ENCODE data around the gene ICA1.
A peak's percentile ranks its signal among the peaks of the same experiment; 100 is the strongest.

Gene ICA1

DNA sequence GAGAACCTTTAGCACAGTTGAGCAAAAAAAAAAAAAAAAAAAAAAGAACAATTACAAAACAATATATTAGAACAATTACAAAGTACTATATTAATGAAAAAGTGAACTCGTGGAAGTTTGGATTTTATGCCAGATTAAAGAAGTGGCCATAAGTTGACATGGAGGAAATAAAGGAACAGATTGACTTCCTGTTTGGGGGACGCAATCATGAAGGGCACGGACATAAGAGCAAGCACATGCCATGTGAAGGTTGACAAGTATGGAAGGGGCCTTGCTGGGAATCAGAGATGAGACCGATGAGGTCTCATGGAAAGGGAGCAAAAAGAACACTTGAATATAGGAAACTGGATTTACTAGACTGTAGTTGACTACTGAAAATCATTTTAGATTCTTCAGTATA lies 61.7 kb downstream of the ICA1 start:
- DNase-seq (ENCODE audit: low spot score) = no peak

DNA sequence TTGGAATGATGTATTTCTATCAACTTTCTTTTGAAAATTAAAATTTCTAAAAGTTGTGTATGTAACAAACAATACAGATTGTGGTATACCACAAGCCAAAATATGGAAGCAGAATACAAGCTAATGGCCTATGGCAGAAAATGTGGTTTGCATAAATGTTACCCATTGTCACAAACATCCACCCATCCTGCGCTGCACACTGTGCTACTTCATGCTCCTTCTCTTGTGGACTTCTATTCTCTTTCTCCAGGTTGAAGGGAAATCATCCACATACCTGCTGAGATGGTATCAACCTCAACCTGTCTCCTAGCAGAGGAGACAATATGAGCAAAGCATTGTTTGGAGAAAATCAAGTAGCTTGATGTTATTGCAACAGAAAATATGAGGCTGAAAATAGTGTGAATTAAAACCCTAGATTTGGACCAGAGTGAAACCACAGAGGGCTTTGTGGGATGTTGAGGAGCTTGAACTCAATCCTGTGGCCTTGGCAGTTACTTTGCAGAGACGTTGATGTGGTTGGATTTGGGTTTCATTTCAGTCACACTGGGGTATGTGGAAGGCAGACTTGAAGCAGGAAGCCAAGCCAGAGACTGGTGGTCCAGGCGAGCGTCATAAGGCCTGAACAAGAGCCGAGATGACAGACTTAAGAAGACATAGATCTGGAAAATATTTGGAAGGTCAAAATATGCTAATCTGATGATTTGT lies 63.8 kb downstream of the ICA1 start:
- no peak for DNase-seq (ENCODE audit: low spot score)

DNA sequence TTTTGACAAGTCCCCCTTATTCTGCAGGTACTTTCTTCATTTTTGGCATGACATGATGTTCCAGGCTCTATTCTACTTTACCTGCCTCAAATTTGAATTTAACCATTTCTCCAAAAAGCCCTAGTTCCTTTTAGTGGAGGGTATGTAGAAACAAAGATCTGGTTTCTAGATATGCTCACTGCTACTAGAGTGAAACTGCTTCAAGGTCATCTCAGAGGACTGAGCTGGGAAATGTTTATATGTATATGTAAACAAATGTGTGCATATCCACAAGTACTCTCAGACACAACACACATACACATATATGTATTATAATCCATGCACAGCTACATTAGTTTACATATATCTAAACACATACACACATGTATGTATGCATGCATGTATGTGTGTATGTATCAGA lies 69.1 kb downstream of the ICA1 start:
- no peak for DNase-seq (ENCODE audit: low spot score)

DNA sequence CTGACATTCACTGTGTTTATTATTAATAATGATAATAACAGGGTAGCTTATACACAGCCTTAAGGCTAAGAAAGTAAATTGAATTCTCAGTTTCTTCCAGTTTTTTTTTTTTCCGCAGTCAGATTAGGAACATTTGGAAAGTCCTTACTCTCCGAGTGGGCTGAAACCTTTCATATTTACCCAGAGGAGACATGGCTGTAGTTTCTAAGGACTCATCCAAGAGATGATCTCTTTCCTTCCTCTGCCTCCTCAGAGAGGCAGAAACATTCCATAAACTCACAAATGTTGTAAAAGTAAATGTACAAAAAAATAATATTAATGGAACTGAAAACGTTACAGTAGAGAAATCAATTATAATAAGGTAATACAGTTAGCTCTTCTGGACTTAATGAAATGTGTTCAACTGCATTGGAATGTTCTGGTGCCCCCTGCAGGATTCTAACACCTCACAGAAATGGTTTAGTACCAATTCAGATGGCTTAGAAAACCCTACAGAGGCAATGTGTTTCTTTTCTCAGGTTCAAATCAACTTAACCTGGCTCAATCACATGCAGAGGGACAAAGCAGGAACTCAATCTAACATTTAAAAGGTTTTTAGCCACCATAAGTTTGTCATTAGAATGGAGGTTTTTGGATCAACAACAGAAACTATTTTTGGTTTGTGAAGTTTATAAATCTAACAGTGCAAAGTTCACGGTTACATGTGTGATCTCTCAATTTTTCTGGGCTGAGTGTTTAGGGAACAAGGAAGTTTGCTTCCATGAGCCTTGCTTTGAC lies 71.7 kb downstream of the ICA1 start:
- DNase-seq (ENCODE audit: low spot score) = peak; percentile 66

DNA sequence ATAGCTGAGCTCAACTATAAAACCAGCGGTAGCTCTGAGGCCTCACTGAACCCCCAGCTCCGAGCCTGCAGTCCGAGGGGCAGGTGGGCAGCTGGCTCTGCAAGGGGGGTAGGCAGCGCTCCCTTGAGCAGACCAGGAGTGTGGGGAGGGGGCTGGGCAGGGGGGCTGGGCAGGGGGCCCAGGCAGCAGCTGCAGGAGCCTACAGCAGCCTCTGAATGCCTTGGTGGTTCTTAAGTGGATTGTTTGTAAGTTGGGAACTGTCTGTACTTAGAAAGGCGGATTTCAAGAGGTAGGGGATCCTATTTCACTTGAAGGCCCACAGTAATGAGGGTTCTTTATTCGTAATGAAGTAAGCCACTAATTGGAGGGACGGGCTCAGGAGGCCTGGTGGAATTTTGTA lies 72.3 kb downstream of the ICA1 start:
- DNase-seq (ENCODE audit: low spot score) = no peak

DNA sequence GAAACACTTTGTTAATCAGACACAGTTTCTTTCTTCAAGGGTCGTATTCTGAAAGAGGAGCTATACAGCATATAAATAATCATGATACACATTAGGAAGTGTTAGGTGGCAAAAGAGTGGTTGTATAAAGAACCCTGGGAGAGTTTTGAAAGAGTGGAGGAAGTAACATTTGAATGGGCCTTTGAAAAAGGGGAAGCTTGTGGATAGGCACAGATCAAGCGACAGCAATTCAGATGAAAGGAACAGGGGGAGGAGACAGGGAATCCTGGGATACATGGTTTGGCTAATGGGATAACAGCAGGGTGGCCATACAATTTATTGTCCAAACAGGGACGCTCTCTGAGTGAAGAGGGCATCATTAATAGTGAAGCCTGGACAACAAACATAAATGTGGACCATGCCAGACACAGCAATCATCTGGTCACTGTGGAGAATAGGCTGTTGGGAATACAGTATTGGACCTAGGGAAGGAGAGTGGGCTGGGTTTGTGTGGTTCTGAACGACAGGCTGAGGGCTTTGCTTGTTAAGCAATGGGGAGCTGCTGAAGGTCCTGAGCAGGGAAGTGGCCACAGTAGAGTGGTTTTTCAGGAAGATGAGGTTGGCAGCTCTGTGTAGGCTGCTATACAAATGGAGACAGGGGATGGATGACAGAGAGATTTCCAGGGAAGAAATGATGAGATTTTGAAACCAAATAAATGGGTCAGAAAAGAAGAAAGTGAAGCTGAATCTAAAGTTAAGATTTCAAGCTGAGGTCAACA lies 75.9 kb downstream of the ICA1 start:
- DNase-seq (ENCODE audit: low spot score) = no peak

DNA sequence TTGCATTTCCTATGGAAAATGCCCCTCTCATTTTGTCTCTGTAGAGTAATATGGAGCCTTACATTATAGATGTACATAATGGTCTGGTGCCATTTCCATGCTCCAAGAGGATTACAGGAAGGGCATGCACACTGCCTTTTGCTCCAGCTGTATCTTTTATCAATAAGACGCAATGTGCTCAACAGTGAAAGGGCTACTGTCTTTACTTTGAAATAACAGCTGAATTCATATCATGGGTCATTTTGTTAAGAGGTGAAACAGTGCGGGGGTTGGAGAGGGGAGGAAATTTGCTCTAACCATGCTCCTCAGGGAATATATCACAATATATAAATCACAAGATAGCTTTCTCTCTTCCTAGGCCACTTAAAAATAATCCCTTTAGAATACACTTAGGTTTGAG lies 77.7 kb downstream of the ICA1 start:
- no peak for DNase-seq (ENCODE audit: low spot score)

DNA sequence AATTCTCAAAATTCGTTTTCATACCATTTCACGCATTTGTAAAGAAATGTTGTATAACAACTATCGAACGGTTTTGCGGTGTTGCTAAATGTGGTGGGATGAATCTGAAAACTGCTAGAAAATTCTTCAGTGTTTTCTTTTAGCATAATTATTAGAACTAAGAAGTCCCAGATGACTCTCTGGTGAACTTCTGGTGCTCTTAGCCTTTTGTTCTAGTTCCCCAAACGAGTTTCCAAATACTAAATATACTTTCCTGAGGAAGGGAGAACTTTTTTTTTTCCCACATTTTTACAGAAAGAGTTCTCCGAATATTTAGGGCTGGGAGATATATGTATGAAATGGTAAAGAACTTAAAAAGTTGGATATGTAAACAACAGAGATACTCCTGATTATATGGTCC lies 82.5 kb downstream of the ICA1 start:
- DNase-seq (ENCODE audit: low spot score) = no peak

DNA sequence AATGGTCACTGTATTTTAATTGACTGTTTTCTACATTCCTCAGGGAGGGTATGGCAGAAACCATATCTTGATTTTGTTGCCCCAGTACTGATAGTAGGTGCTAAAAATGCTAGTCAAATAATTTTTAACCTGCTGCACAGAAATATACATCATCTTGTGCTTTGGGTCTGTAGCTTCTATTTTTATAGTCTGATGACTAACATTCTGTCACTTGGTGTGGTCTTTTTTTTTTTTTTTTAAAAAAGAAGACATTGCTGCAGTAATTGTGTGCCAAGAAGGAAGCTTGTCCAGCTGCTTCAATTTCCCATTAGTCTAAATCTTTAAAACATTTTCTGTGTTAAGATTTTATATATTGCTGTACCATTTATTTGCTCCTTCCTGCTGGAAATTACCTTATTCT lies 83.6 kb downstream of the ICA1 start:
- peak; percentile 30 for DNase-seq (ENCODE audit: low spot score)

DNA sequence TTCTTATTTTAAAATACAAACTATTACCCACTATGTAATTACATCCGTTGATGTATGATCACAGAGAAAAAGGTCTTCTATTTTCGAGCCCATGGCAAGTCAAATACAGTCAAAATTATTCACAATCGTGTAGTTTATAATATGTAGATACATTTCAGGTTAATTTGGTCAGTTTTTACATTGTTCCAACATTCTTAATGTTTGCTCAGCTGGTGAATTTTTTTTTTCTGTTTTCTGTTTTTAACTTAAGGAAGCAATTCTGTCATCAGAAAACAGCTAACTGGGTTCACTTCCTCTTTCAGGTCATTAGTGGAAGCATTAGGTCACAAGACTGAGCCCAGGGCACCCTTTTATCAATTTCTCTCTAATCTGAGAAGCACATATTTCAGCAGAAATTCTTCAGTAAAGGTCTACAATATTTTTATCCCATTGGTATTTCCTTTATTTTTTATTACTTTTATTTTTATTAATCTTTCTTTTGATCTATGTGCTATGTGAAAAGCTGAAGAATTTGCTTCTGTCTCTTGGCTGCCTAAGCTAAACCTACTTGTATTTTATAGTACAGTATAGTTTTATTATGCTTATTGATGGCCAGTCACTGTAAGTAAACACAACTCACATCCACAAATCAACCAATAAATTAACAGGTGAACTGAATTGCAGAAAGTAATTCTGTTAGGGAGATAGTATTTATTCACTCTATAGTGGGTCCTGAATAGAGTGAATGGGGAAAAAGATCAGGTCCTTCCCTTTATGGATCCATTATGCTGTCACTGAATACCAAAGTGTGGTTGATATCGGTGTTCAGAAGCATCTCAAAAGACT lies 84.6 kb downstream of the ICA1 start:
- DNase-seq (ENCODE audit: low spot score) = no peak

DNA sequence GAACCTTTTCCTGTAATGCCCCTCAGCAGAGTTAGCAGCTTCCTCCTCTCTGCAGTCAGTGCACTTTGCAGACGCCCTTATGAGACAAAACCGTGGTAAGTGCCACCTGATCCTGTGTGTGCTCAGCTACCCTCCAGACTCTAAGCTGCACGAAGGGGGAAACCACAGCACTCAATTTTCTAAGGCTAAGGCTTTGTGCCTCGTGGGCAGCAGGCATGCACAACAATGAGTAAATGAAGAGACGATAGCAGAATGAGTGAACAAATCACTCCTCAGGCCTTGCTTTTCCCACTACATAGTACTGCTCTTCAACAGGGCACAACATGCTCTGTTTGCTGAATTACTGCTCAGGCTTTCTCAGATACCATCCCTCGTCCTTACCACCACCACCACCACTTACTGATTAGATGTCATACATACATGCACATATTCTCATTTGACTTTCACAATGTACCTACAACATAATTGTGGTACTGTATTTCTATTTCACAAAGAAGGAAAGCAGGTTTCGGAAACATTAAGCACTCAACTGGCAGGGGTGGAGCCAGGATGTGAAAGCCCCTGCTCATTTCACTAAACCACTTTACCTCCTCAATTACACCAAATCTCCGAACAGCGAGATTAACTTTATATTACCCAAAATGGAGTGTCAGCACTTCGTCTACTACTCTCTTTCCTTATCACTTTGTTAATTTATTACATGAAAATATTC lies 85.4 kb downstream of the ICA1 start:
- peak; percentile 45 for DNase-seq (ENCODE audit: low spot score)

DNA sequence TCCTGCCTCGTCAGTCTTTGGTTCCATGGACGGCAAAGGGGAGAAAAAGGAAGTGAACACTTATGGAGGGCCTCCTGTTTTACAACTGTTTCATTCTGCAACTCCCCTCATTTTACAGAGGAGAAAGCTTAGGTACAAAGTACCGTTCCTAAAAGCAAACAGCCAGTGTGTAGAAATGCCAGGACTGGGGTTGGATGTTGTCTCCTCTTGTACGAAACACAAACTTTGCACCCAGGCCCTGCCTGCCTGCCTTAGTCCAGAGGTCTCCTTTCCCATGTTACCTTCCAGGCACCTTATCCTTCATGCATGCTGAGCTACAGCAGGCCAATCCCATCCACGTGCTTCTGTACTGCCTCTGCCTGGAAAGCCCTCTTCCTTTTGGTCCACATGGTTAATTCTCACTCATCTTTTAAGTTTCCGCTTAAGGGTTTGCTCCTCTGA lies 86.0 kb downstream of the ICA1 start:
- DNase-seq (ENCODE audit: low spot score) = no peak

DNA sequence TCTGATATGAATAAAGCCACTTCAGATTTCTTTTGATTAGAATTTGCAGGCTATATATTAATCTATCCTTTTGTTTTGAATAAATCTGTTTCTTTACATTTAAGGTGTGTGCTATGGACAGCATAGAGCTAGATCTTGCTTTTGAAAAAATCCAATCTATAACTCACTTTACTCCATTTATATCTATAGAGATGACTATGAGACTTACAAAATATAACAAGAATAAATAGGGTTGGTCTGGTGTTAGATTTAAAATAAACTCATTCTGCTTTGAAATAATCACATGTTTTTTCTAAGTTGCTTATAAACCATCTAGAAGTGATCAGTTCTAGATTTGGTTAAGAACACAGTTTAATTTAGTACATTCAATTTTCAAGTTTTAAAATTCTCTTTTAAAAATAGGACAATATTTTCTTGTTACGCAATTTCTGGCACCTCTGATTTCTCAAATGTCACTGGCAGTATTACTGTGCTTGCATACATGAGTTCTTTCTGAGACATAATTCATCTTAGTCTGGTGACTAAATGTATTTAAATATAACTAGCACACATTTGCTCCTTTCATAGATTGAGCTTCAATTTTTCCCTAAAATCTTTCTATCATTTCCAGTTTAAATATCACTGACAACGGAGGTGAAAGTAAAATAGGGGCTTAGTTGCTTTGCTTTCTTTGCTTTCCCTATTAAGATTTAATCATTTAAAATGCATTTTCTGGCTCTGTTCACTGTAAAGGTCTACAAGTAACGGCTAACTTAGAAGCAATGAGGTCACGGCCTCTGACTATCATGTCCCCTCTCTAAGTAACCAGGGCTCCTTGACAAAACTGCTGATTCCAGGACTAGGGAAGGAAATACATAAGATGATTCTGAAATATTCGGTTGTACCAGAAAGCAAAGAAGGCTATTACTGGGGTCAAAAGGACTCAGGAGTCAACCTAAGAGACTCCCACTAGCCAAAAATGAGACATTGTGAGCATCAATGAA lies 89.3 kb downstream of the ICA1 start:
- no peak for DNase-seq (ENCODE audit: low spot score)

DNA sequence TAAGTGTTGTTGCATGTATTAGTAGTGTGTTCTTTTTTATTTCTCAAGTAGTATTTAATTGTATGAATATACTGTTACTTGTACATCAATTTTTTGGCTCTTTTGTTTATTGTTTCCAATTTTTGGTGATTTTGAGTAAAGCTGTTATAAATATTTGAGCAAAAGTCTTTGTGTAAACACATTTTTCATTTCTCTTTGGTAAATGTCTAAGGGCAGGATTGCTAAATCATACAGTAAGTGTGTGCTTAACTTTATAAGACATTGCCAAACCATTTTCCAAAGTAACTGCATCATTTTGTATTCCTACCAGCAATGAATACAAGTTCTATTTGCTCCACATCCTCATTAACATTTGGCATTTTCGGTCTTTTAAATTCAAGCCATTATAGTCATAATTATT lies 92.8 kb downstream of the ICA1 start:
- no peak for DNase-seq (ENCODE audit: low spot score)

DNA sequence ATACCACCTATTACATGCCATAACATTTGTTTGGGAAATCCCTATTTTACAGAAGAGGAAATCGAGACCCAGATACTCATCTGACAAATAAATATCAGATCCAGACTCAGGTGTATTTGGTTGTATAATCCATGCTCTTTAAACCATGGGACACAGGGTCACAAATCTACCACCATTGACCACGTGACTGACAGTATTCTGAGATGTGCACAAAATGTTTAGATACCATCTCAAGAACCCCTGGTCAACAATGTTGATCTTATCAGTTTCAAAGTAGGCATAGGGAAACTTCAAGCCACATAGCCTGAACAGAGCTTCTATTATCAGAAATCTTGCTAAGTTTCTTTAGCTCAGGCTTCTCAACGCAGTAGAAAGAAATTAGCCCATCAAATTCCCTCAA lies 93.6 kb downstream of the ICA1 start:
- DNase-seq (ENCODE audit: low spot score) = no peak

DNA sequence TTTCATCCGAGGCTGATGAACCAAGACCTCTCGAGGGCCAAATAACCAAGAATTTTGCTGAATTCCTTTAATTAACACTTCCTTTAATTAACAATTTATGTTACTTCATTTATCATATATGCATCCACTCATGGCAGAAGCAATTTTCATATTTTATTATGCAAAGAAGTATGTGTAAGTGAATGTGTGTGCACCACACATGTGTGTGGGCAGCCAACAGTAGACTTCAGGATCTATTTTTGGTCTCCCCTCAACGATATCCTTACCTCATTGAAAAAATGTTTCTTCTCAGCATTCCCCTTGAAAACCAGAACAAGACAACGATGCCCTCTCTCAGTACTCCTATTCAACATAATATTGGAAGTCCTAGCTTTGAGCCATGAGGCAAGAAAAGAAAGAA lies 96.8 kb downstream of the ICA1 start:
- no peak for DNase-seq (ENCODE audit: low spot score)

DNA sequence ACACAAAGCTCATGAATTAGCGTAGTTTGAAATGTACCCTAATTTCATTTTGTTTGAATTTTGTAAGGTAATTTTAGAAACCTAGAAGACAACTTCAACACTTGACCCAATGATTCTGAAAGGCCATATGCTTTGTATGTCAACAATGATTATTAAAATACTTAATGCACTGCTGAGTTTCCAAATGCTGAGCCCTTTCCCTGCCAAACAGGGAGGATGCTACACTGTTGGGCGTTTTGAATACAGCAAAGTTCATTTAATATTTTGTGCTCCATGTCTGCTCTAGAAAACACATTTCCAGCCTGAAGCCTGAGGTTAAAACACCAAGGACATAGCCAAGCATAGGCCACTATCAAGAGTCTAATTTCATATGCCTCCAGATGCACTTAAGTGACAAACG lies 99.8 kb downstream of the ICA1 start:
- no peak for DNase-seq (ENCODE audit: low spot score)

DNA sequence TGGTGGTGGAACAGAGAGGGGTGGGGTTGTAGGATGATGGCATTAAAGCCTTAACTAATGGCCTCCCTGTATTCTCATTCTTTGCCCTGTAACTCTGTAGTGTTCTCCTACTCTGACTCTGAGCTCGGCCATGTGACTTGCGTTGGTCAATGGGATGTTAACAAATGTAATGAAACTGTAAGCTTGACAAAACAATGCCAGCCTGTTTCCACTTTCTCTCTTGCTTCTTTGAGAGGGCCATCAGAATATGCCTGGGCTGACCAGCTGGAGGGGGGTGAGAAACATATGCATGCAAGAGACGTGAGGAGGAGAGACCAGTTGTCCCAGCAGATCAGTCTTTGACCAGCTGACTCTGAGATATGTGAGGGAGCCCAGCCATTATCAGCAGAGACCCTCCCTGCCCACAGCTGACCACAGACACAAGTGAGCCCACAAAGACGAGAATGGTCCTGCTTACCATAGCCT lies 100.6 kb downstream of the ICA1 start:
- no peak for DNase-seq (ENCODE audit: low spot score)

DNA sequence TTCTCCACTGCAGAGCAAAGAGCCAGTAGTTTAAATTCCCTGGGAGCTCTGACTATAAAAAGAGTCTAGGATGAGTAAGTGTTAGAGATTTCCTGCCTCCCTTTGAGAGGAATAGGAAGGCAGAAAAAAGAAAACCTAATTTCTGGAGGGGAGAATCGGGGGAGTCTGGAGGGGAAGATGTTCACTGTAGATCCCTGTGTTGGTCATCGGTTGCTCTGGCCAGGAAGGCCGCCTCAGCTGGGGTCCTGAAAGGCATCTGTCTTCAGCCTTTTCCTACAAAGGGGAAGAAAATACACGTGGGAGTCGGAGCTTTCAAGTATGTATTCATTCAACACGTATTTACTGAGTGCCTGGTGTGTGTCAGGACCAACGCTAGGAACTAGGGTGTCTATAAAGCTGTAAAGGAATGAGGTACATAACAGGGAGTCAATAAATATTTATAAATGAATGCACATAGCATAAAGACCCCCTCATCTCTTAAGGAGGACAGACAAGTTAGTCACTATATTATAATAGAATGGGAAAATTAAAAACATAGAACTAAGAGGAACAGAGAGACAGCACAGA lies 101.1 kb downstream of the ICA1 start:
- no peak for DNase-seq (ENCODE audit: low spot score)

DNA sequence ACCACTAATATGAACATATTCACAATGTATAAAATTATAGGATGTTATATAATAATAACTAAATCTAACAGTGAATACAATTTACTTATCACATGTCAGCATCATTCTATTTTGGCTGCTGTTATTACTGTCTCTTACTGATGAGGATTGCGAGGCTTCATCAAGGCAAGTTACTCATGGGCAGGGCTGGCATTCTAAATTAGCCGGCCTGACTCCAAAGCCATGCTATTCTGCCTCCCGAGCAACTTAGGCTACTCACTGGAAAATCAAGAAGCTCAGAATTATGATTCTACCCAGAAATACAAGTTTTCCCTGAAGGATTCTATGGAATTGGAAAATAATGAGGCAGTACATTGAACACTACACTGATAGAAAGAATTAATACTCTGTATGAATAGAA lies 101.7 kb downstream of the ICA1 start:
- no peak for DNase-seq (ENCODE audit: low spot score)
